ENCODE measurements around the gene MEF2C.
"Not testable (repeated sequence)": the region's sequence is repeated elsewhere in the genome, so short reads cannot be mapped to it uniquely, and the experiment has no call there.

Gene MEF2C

GRCh38 chr5:88825584-88826315, 57.2 kb downstream of the MEF2C start:
- no peak for DNase-seq

GRCh38 chr5:88824892-88825583, 57.9 kb downstream of the MEF2C start:
- DNase-seq, result no peak

GRCh38 chr5:88824141-88824540, 58.8 kb downstream of the MEF2C start:
- no peak for DNase-seq

- DNase-seq, result no peak
These were observed 59.8 kb downstream of the MEF2C start for GRCh38 chr5:88823201-88823600.

- DNase-seq, result no peak
These were observed 61.8 kb downstream of the MEF2C start for GRCh38 chr5:88821161-88821560.

GRCh38 chr5:88820581-88820980, 62.4 kb downstream of the MEF2C start:
- DNase-seq, result no peak

GRCh38 chr5:88819301-88819999, 63.5 kb downstream of the MEF2C start:
- no peak for DNase-seq

- DNase-seq, result no peak
These were observed 64.7 kb downstream of the MEF2C start for GRCh38 chr5:88818296-88818695.

GRCh38 chr5:88816195-88816594, 66.8 kb downstream of the MEF2C start:
- DNase-seq, result no peak

- DNase-seq, result no peak
These were observed 67.8 kb downstream of the MEF2C start for GRCh38 chr5:88815050-88815789.

GRCh38 chr5:88813805-88814575, 69.0 kb downstream of the MEF2C start:
- DNase-seq, result no peak

GRCh38 chr5:88813244-88813643, 69.7 kb downstream of the MEF2C start:
- DNase-seq, result no peak

- no peak for DNase-seq
These were observed 74.8 kb downstream of the MEF2C start for GRCh38 chr5:88808153-88808552.

- DNase-seq, result no peak
These were observed 75.7 kb downstream of the MEF2C start for GRCh38 chr5:88807327-88807726.

- no peak for DNase-seq
These were observed 76.6 kb downstream of the MEF2C start for GRCh38 chr5:88806338-88806737.

GRCh38 chr5:88805151-88805784, 77.7 kb downstream of the MEF2C start:
- no peak for DNase-seq

- no peak for DNase-seq
These were observed 78.5 kb downstream of the MEF2C start for GRCh38 chr5:88804444-88804843.

GRCh38 chr5:88803309-88803708, 79.7 kb downstream of the MEF2C start:
- DNase-seq, result no peak

- DNase-seq, result no peak
These were observed 82.9 kb downstream of the MEF2C start for GRCh38 chr5:88799938-88800535.

GRCh38 chr5:88798933-88799332, 84.1 kb downstream of the MEF2C start:
- DNase-seq, result not testable (repeated sequence)

- not testable (repeated sequence) for DNase-seq
These were observed 89.2 kb downstream of the MEF2C start for GRCh38 chr5:88793797-88794196.
